Right atrium auricular region (tissue), 2 donors: ENCODE measurements around the gene HIRA. TPM values are rescaled to one million over a fixed set of nuclear protein-coding genes. Genes with fewer than 3 reads are reported as not detected.

Experiments used
- DNase-seq: peaks from one replicate; pipeline ENCODE4 v3.0.0-alpha.2; 2019; ENCODE audit warnings: low spot score
- H3K27ac ChIP-seq, 2 donors: fragments of 200-600 bp; sonication (generic); 1 replicate in 1 of 2; 2 replicates in 1 of 2; pipeline ENCODE4 v1.5.1; 2016 to 2019
- H3K27me3 ChIP-seq, 2 donors: fragments of 200-600 bp; sonication (generic); one replicate each; pipeline versions ENCODE4 v1.5.1 to v1.6.0; 2017 to 2019
- H3K36me3 ChIP-seq: fragments of 200-600 bp; sonication (generic); one replicate; pipeline ENCODE4 v1.5.1; 2016
- H3K4me1 ChIP-seq, 2 donors: fragments of 200-600 bp; sonication (generic); one replicate each; pipeline versions ENCODE4 v1.5.1 to v1.6.0; 2017 to 2019
- H3K4me3 ChIP-seq, 2 donors: fragments of 200-600 bp; sonication (generic); 1 replicate in 1 of 2; 2 replicates in 1 of 2; pipeline ENCODE4 v1.5.1; 2017 to 2019; ENCODE audit warnings: mild to moderate bottlenecking in 1 of 2, moderate library complexity in 1 of 2
- H3K9me3 ChIP-seq, 2 donors: fragments of 200-600 bp; sonication (generic); one replicate each; pipeline ENCODE4 v1.5.1; 2019
- CTCF ChIP-seq, 2 donors: fragments of 200-600 bp; sonication (generic); IDR thresholded peaks; one replicate each; pipeline ENCODE4 v1.5.1; 2019; ENCODE audit warnings: antibody characterized with exemption in 2 of 2
- total RNA-seq, 2 donors: library from RNA; depleted of rRNA; stranded (reverse); fragments of >200 nt; gene quantifications; one replicate each; pipeline ENCODE4 v1.1.0, GENCODE V29; 2016

The HIRA gene
- total RNA-seq, 2 donors from 2014 or later, result 9.8 to 15.7 TPM

- H3K9me3 ChIP-seq, result no peaks in the 10 kb centered on the region
- no peak overlapping the region for H3K27ac ChIP-seq
- H3K4me3 ChIP-seq, result no peak overlapping the region
- H3K27me3 ChIP-seq, result no peaks in the 10 kb centered on the region
- no peak for DNase-seq
- TF ChIP-seq CTCF (IDR thresholded peaks at IDR 0.05), result no peak
- H3K36me3 ChIP-seq, result peaks cover 33% of the 10 kb centered on the region
- no peaks in the 10 kb centered on the region for H3K4me1 ChIP-seq
Observed at GRCh38 chr22:19349778-19350475, 81.6 kb downstream of the HIRA start.

- Histone ChIP-seq H3K9me3 (no peaks in the 10 kb centered on the region), H3K27me3 (no peaks in the 10 kb centered on the region), H3K36me3 (peaks cover 47% of the 10 kb centered on the region), H3K4me3 (no peak overlapping the region), H3K4me1 (no peaks in the 10 kb centered on the region), H3K27ac (no peak overlapping the region)
- no peak for DNase-seq
- no peak for TF ChIP-seq CTCF (IDR thresholded peaks at IDR 0.05)
Observed at GRCh38 chr22:19346677-19347265, 84.8 kb downstream of the HIRA start.

GRCh38 chr22:19344420-19344819 is 87.1 kb downstream of the HIRA start:
- Histone ChIP-seq H3K4me1 (no peaks in the 10 kb centered on the region), H3K27ac (no peak overlapping the region), H3K4me3 (no peak overlapping the region), H3K9me3 (no peaks in the 10 kb centered on the region), H3K27me3 (no peaks in the 10 kb centered on the region), H3K36me3 (peaks cover 32% of the 10 kb centered on the region)
- no peak for DNase-seq
- TF ChIP-seq CTCF (IDR thresholded peaks at IDR 0.05), result no peak

- no peak for TF ChIP-seq CTCF (IDR thresholded peaks at IDR 0.05)
- DNase-seq, result no peak
- peaks cover 0 to 4% of the 10 kb centered on the region in 2 donors for H3K9me3 ChIP-seq
- H3K27ac ChIP-seq, result no peak overlapping the region
- peaks cover 33% of the 10 kb centered on the region for H3K36me3 ChIP-seq
- no peak overlapping the region for H3K4me3 ChIP-seq
- no peaks in the 10 kb centered on the region for H3K4me1 ChIP-seq
- H3K27me3 ChIP-seq, result no peaks in the 10 kb centered on the region
Observed at GRCh38 chr22:19343470-19343869, 88.1 kb downstream of the HIRA start.

GRCh38 chr22:19341500-19341899 is 90.0 kb downstream of the HIRA start:
- H3K27me3 ChIP-seq, result no peaks in the 10 kb centered on the region
- DNase-seq, result no peak
- no peak overlapping the region for H3K27ac ChIP-seq
- H3K4me1 ChIP-seq, result no peaks in the 10 kb centered on the region
- H3K4me3 ChIP-seq, result no peak overlapping the region
- TF ChIP-seq CTCF (IDR thresholded peaks at IDR 0.05), result no peak
- peaks cover 8 to 23% of the 10 kb centered on the region in 2 donors for H3K9me3 ChIP-seq
- H3K36me3 ChIP-seq, result peaks cover 50% of the 10 kb centered on the region
